ENCODE data around the gene RPA3. TPM values are rescaled to one million over a fixed set of nuclear protein-coding genes. Genes with fewer than 3 reads are reported as not detected.
A peak's percentile ranks its signal among the peaks of the same experiment; 100 is the strongest.
"Not testable (repeated sequence)": the region's sequence is repeated elsewhere in the genome, so short reads cannot be mapped to it uniquely, and the experiment has no call there.

The RPA3 gene
- total RNA-seq, 1 donor = 44.2 TPM

- H3K4me3 ChIP-seq (ENCODE audit: low read depth, low read length) = no peak overlapping the region
- TF ChIP-seq, protein P1, sequence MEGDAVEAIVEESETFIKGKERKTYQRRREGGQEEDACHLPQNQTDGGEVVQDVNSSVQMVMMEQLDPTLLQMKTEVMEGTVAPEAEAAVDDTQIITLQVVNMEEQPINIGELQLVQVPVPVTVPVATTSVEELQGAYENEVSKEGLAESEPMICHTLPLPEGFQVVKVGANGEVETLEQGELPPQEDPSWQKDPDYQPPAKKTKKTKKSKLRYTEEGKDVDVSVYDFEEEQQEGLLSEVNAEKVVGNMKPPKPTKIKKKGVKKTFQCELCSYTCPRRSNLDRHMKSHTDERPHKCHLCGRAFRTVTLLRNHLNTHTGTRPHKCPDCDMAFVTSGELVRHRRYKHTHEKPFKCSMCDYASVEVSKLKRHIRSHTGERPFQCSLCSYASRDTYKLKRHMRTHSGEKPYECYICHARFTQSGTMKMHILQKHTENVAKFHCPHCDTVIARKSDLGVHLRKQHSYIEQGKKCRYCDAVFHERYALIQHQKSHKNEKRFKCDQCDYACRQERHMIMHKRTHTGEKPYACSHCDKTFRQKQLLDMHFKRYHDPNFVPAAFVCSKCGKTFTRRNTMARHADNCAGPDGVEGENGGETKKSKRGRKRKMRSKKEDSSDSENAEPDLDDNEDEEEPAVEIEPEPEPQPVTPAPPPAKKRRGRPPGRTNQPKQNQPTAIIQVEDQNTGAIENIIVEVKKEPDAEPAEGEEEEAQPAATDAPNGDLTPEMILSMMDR (IDR thresholded peaks at IDR 0.05; ENCODE audit: insufficient read depth, low read length) = no peak
- no peak for DNase-seq (ENCODE audit: low read depth)
Measured at GRCh38 chr7:7665031-7665430, 53.4 kb downstream of the RPA3 start.

- no peak for DNase-seq (ENCODE audit: low read depth)
- TF ChIP-seq, protein P1 (IDR thresholded peaks at IDR 0.05; ENCODE audit: insufficient read depth, low read length) = no peak
- no peak overlapping the region for H3K4me3 ChIP-seq (ENCODE audit: low read depth, low read length)
Measured at GRCh38 chr7:7664291-7664690, 54.1 kb downstream of the RPA3 start.

- TF ChIP-seq, protein P1 (IDR thresholded peaks at IDR 0.05; ENCODE audit: insufficient read depth, low read length) = peak; percentile 26
- DNase-seq (ENCODE audit: low read depth) = peak; percentile 27
- no peak overlapping the region for H3K4me3 ChIP-seq (ENCODE audit: low read depth, low read length)
Measured at GRCh38 chr7:7662527-7662926, 55.9 kb downstream of the RPA3 start.

DNA sequence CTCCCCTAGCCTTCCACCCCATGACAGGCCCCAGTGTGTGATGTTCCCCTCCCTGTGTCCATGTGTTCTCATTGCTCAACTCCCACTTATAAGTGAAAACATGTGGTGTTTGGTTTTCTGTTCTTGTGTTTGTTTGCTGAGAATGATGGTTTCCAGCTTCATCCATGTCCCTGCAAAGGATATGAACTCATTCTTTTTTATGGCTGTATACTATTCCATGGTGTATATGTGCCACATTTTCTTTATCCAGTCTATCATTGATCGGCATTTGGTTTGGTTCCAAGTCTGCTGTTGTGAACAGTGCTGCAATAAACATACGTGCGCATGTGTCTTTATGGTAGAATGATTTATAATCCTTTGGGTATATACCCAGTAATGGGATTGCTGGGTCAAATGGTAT is 61.9 kb downstream of the RPA3 start:
- H3K4me3 ChIP-seq (ENCODE audit: low read depth, low read length); DNase-seq (ENCODE audit: low read depth): not testable (repeated sequence)

DNA sequence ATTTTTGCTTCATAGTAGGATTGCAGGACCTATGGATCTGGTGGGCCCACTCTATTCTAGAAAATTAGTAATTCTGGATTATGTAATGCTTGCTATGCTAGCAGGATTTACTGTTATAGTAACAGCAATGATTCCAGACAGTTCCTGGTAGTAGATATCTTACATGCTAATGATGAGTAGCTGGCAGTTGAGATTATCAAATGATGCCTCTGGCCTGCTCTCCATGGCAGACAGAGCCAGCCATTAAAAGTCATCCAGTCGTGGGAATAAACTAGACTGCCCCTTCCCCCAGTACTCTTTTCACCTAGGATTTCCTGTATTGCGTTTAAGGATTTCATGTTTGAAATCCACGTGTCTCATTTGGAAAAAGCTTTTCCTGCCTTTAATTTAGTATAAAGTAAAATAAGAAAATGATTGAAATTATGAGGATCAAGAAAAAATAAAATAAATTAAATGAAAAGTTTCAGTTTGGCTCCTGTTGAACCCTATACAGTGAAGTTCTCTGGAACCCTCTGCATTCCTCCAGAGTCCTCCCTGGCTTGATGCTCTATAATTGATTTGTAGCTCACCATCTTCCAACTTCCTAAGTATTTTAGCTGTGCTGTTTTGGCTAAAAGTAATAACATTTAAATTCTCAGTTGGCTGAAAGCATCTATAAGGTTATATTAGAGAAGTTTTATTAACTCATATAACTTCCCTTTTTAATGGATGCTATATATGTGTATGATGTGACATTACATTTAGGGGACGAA is 63.3 kb downstream of the RPA3 start:
- no peak overlapping the region for H3K4me3 ChIP-seq (ENCODE audit: low read depth, low read length)
- TF ChIP-seq, protein P1 (IDR thresholded peaks at IDR 0.05; ENCODE audit: insufficient read depth, low read length) = no peak
- no peak for DNase-seq (ENCODE audit: low read depth)

DNA sequence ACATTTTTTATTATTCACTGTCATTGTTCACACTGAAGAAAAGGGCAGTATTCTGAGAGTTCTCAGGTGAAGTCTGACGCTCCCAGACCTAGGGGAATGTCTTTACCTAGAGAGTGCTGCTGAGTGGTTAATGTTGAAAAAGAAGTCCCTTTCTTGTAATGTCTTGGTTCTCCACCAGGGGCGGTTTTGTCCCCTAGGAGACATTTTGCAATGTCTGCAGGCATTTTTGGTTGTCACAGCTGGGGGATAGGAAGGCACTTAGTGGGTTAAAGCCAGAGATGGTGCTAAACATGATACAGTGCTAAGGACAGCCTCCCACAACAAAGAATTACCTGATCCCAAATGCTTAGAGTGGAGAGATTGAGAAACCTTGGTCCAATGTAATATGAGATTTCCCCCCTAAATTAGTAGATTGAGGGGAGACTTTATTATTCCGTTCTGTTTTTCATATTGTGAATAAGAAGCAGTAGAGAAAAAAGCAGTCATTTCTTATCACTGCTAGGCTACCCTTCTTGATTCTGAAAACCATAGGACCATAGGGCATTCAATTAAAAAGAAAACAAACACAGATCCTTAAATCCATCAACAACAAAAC is 64.7 kb downstream of the RPA3 start:
- TF ChIP-seq, protein P1 (IDR thresholded peaks at IDR 0.05; ENCODE audit: insufficient read depth, low read length) = peak; percentile 56
- DNase-seq (ENCODE audit: low read depth) = no peak

DNA sequence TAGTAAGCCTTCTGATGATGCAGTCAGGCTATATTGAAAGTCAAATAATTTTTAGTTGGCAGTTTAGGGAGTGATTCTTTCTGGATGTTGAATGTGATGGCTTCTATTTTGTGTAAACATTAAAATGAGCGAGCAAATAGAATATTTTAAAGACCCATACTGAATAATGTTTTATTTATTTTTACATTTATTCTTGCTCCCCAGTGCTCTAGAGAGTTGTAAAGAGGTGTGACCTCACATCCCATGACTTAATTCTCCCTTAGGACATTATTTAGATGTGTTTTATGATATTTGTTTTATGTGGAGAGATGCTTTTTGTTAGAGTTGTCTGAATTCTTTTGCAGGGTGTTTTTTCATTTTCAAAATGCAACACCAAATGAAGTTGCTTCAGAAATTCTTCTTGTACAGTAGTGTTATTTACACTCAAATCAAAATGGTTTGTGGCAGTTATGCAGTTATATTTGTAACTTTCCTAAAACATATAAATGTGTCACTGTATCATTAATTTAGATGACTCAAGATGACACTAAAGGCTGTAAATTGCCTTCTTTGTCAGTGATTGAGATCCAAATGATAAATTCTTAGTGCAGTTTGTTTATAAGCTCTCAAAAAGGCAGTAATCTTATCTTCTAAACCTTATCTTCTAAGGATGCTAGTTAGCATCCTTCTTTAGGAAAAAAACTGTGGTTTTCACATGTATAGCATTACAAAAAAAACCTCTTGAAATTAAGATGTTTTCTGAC is 65.4 kb downstream of the RPA3 start:
- no peak overlapping the region for H3K4me3 ChIP-seq (ENCODE audit: low read depth, low read length)
- no peak for DNase-seq (ENCODE audit: low read depth)
- TF ChIP-seq, protein P1 (IDR thresholded peaks at IDR 0.05; ENCODE audit: insufficient read depth, low read length) = no peak

More for the DNA sequence above, 64.7 kb downstream of the RPA3 start:
- H3K4me3 ChIP-seq (ENCODE audit: low read depth, low read length) = no peak overlapping the region

All from fibroblast of the aortic adventitia (primary cell).